ENCODE results near the gene TMEM156. TPM values are rescaled to one million over a fixed set of nuclear protein-coding genes. Genes with fewer than 3 reads are reported as not detected.

The TMEM156 gene
- total and polyA plus RNA-seq, 2 donors (not counting 1 experiment from before 2014, with no cell fraction given), result 0.06 to 0.17 TPM

- H3K79me2 ChIP-seq (ENCODE audit: control insufficient read depth, insufficient read depth, low read length), result no peaks in the 10 kb centered on the region
- no peak for TF ChIP-seq CTCF (conservative IDR thresholded peaks at IDR 0.05 in 1 of 2, IDR thresholded peaks at IDR 0.05 in 1 of 2; ENCODE audit: low read depth in 1 of 2, low read length in 2 of 2)
- no peak for TF ChIP-seq EZH2 (IDR thresholded peaks at IDR 0.05; ENCODE audit: low read length, missing control alignments)
- no peak overlapping the region for H3K4me2 ChIP-seq (ENCODE audit: extremely low read depth, insufficient read depth, low read length)
Observed at GRCh38 chr4:39021631-39022030, 10.6 kb downstream of the TMEM156 start.

GRCh38 chr4:39020130-39020529, 12.1 kb downstream of the TMEM156 start:
- Histone ChIP-seq H3K4me1 (ENCODE audit: control insufficient read depth, extremely low read depth, insufficient read depth, low read length) (no peaks in the 10 kb centered on the region), H3K79me2 (ENCODE audit: control insufficient read depth, insufficient read depth, low read length) (no peaks in the 10 kb centered on the region), H3K9me3 (ENCODE audit: control insufficient read depth, insufficient read depth, low read depth, low read length) (no peaks in the 10 kb centered on the region), H3K4me3 (replicated peaks in 1 of 4; ENCODE audit: control extremely low read depth in 1 of 4, insufficient read depth in 1 of 4, low read depth in 3 of 4, low read length in 4 of 4) (no peak overlapping the region), H3K36me3 (ENCODE audit: control insufficient read depth, insufficient read depth, low read length) (no peaks in the 10 kb centered on the region), H2AFZ (ENCODE audit: low read length) (no peak overlapping the region), H3K27me3 (ENCODE audit: control insufficient read depth, insufficient read depth, low read length) (no peaks in the 10 kb centered on the region), H3K9ac (ENCODE audit: insufficient read depth, low read length) (no peak overlapping the region), H3K27ac (ENCODE audit: insufficient read depth, low read length) (no peak overlapping the region), H4K20me1 (ENCODE audit: control insufficient read depth, extremely low read depth, insufficient read depth, low read length) (no peaks in the 10 kb centered on the region), H3K4me2 (ENCODE audit: extremely low read depth, insufficient read depth, low read length) (no peak overlapping the region)
- DNase-seq (ENCODE audit: low read depth in 2 of 2), result no peak
- no peak for TF ChIP-seq CTCF (conservative IDR thresholded peaks at IDR 0.05 in 1 of 2, IDR thresholded peaks at IDR 0.05 in 1 of 2; ENCODE audit: low read depth in 1 of 2, low read length in 2 of 2)
- TF ChIP-seq EZH2 (IDR thresholded peaks at IDR 0.05; ENCODE audit: low read length, missing control alignments), result no peak

More at GRCh38 chr4:39021631-39022030, 10.6 kb downstream of the TMEM156 start:
- H2AFZ ChIP-seq (ENCODE audit: low read length), result no peak overlapping the region
- no peaks in the 10 kb centered on the region for H4K20me1 ChIP-seq (ENCODE audit: control insufficient read depth, extremely low read depth, insufficient read depth, low read length)
- no peaks in the 10 kb centered on the region for H3K9me3 ChIP-seq (ENCODE audit: control insufficient read depth, insufficient read depth, low read depth, low read length)
- H3K27ac ChIP-seq (ENCODE audit: insufficient read depth, low read length), result no peak overlapping the region
- no peak overlapping the region for H3K9ac ChIP-seq (ENCODE audit: insufficient read depth, low read length)
- no peaks in the 10 kb centered on the region for H3K36me3 ChIP-seq (ENCODE audit: control insufficient read depth, insufficient read depth, low read length)
- no peaks in the 10 kb centered on the region for H3K4me1 ChIP-seq (ENCODE audit: control insufficient read depth, extremely low read depth, insufficient read depth, low read length)
- H3K4me3 ChIP-seq (replicated peaks in 1 of 4; ENCODE audit: control extremely low read depth in 1 of 4, insufficient read depth in 1 of 4, low read depth in 3 of 4, low read length in 4 of 4), result no peak overlapping the region
- DNase-seq (ENCODE audit: low read depth in 2 of 2), result peak in 1 of 2 donors; percentile 61
- H3K27me3 ChIP-seq (ENCODE audit: control insufficient read depth, insufficient read depth, low read length), result no peaks in the 10 kb centered on the region

GRCh38 chr4:39014028-39014427, 18.2 kb downstream of the TMEM156 start:
- Histone ChIP-seq H3K4me2 (ENCODE audit: extremely low read depth, insufficient read depth, low read length) (no peak overlapping the region), H2AFZ (ENCODE audit: low read length) (no peak overlapping the region), H3K27ac (ENCODE audit: insufficient read depth, low read length) (no peak overlapping the region), H3K27me3 (ENCODE audit: control insufficient read depth, insufficient read depth, low read length) (no peaks in the 10 kb centered on the region), H3K4me3 (replicated peaks in 1 of 4; ENCODE audit: control extremely low read depth in 1 of 4, insufficient read depth in 1 of 4, low read depth in 3 of 4, low read length in 4 of 4) (no peak overlapping the region), H4K20me1 (ENCODE audit: control insufficient read depth, extremely low read depth, insufficient read depth, low read length) (no peaks in the 10 kb centered on the region), H3K4me1 (ENCODE audit: control insufficient read depth, extremely low read depth, insufficient read depth, low read length) (no peaks in the 10 kb centered on the region), H3K9me3 (ENCODE audit: control insufficient read depth, insufficient read depth, low read depth, low read length) (no peaks in the 10 kb centered on the region), H3K9ac (ENCODE audit: insufficient read depth, low read length) (no peak overlapping the region), H3K79me2 (ENCODE audit: control insufficient read depth, insufficient read depth, low read length) (no peaks in the 10 kb centered on the region), H3K36me3 (ENCODE audit: control insufficient read depth, insufficient read depth, low read length) (no peaks in the 10 kb centered on the region)
- no peak for DNase-seq (ENCODE audit: low read depth in 2 of 2)
- TF ChIP-seq CTCF (conservative IDR thresholded peaks at IDR 0.05 in 1 of 2, IDR thresholded peaks at IDR 0.05 in 1 of 2; ENCODE audit: low read depth in 1 of 2, low read length in 2 of 2), result no peak
- no peak for TF ChIP-seq EZH2 (IDR thresholded peaks at IDR 0.05; ENCODE audit: low read length, missing control alignments)

Data from fibroblast of lung (primary cell).